Adrenal gland (tissue), 19 donors: ENCODE measurements around the gene TRPV5. TPM values are rescaled to one million over a fixed set of nuclear protein-coding genes. Genes with fewer than 3 reads are reported as not detected.
"Not testable (repeated sequence)": the region's sequence is repeated elsewhere in the genome, so short reads cannot be mapped to it uniquely, and the experiment has no call there.

Source experiments
- DNase-seq, 7 donors: peaks; one replicate each; pipeline ENCODE4 v3.0.0-alpha.2; 2019 to 2020
- H3K27ac ChIP-seq, 5 donors: fragments of 200-600 bp; sonication (generic) in 4 of 5; 1 replicate in 3 of 5; 2 replicates in 2 of 5; pipeline versions ENCODE4 v1.5.1 to v1.8.0; 2016 to 2020; ENCODE audit warnings: mild to moderate bottlenecking in 1 of 5
- H3K27me3 ChIP-seq: fragments of 200-600 bp; 2 replicates; pipeline ENCODE4 v1.8.0; 2021
- H3K36me3 ChIP-seq, 2 donors: fragments of 200-600 bp; replicated peaks in 1 of 2; 1 replicate in 1 of 2; 2 replicates in 1 of 2; pipeline versions ENCODE4 v1.5.1 to v1.8.0; 2018 to 2022
- H3K4me1 ChIP-seq, 2 donors: fragments of 200-600 bp; replicated peaks in 1 of 2; 1 replicate in 1 of 2; 2 replicates in 1 of 2; pipeline versions ENCODE4 v1.5.1 to v1.8.0; 2018 to 2021
- H3K4me3 ChIP-seq, 4 donors: fragments of 200-600 bp; sonication (generic) in 3 of 4; one replicate each; pipeline ENCODE4 v1.5.1; 2016 to 2018
- H3K9me3 ChIP-seq, 3 donors: fragments of 200-600 bp; sonication (generic) in 1 of 3; replicated peaks in 1 of 3; 1 replicate in 2 of 3; 2 replicates in 1 of 3; pipeline versions ENCODE4 v1.5.1 to v1.8.0; 2016 to 2021
- CTCF ChIP-seq, 6 experiments: fragments of 450-650 bp in 4 of 6; fragments of 200-600 bp in 2 of 6; sonication (generic) in 1 of 6; IDR thresholded peaks; 1 replicate in 5 of 6; 2 replicates in 1 of 6; pipeline versions ENCODE4 v1.5.1 to v1.8.0; 2016 to 2021; ENCODE audit warnings: antibody characterized with exemption in 6 of 6, mild to moderate bottlenecking in 2 of 6, moderate library complexity in 1 of 6
- POLR2A ChIP-seq, 2 donors: fragments of 450-650 bp; IDR thresholded peaks; one replicate each; pipeline ENCODE4 v1.6.1; 2017; ENCODE audit warnings: antibody characterized with exemption in 2 of 2, mild to moderate bottlenecking in 2 of 2, moderate library complexity in 1 of 2
- WGBS, 4 donors: extraction: QIAGEN DNeasy Blood & Tissue Kit in 2 of 4; methylation state at CpG; one replicate each; pipeline versions ENCODE4 v1.1.5 to v1.1.7; 2013 to 2017; 5-methylcytosine and 5-hydroxymethylcytosine counted together
- intact Hi-C, 2 donors: fragments of 100-400 bp; cut with DNase I; formaldehyde crosslinking; loops; one replicate each; pipeline versions ENCODE4 v1.14.1 to v1.15.0; 2022 to 2023
- long read RNA-seq, 10 donors: library from polyadenylated mRNA in 3 of 10; unstranded in 2 of 10; stranded (forward) in 1 of 10; transcript quantifications; one replicate each; pipeline ENCODE4 v2.0.0 and lab custom pipeline, GENCODE V29; 2021 to 2026
- polyA plus RNA-seq, 3 donors: library from polyadenylated mRNA; stranded (reverse); fragments of 200-250 nt in 2 of 3; fragments of 350-450 nt in 1 of 3; fragmentation: Illumina TruSeq in 1 of 3; extraction: RNeasy Lipid Tissue Mini Kit (QIAGEN cat#74804) in 1 of 3; gene quantifications; one replicate each; pipeline ENCODE4 v1.2.3, GENCODE V29; 2013 to 2014
- total RNA-seq, 9 donors: library from RNA; depleted of rRNA in 4 of 9; stranded (reverse); fragments of >200 nt in 4 of 9; fragments of 120-200 nt in 1 of 9; fragmentation: NEBNext Ultra II Directional in 1 of 9; extraction: Animal tissue kit (Norgen Biotek cat#: 25700) in 1 of 9; gene quantifications; one replicate each; pipeline versions ENCODE4 v1.1.0 to v1.2.4, GENCODE V29; 2013 to 2023
- donor health status: healthy with polysubstance abuse.
- donor health status: Bipolar disorder and iron deficiency.
- donor health status: DM: yes; HTN: yes; CAD: no.
- donor health status: DM: no; HTN: no; CAD: no.
- donor health status: DM: no; HTN: no; CAD: no.
- donor health status: DM: yes; HTN: yes; CAD: no.

The TRPV5 gene
- total RNA-seq = not detected
- polyA plus RNA-seq = not detected
- long read RNA-seq, donor 1 = 0 reads
- long read RNA-seq, donor 2 = 0 reads
- long read RNA-seq, donor 3 = 0 reads
- long read RNA-seq, donor 4 = 0 reads
- long read RNA-seq, donor 5 = 0 reads
- long read RNA-seq, donor 6 = 0 reads
- long read RNA-seq, donor 7 = 0 reads
- long read RNA-seq, donor 8 = 0 reads
- long read RNA-seq, donor 9 = 0 reads
- long read RNA-seq, donor 10 = 0 reads

DNA sequence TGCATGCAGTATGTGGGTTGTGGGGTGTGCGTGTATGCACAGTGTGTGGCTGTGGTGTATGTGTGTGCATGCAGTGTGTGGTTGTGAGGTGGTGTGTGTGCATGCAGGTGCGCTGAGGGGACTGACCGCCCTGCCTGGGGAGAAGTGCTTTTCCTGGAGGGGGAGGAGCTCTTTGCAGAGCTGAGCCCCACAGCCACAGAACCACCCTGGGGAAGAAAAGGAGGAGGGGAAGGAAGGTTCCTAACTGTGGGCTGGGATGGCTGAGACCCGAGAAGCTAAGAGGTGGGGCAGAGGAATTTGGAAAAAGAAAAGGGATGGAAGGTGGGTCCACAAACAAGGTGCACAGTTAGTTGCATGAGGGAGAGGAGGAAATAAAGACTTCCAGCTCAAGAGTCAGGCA, at the start of gene TRPV5:
Gene TRPV5, minus strand, starts transcription at position 123 of the 400 bp plus-strand sequence. CDS start 287 bp downstream, outside the sequence.
- Histone ChIP-seq H3K27ac (no peak within 1 kb of the TSS), H3K27me3 (no peaks in the 10 kb centered on the region), H3K4me1 (no peaks in the 10 kb centered on the region), H3K4me3 (no peak within 1 kb of the TSS), H3K36me3 (no peaks in the 10 kb centered on the region), H3K9me3 (no peaks in the 10 kb centered on the region)
- intact Hi-C loops = no loop called here
- 67 to 84% (median 72%) methylated on average over 4 of the region's 4 CpGs for WGBS, 4 donors
- DNase-seq = no peak
- TF ChIP-seq CTCF (IDR thresholded peaks at IDR 0.05) (no peak), POLR2A (IDR thresholded peaks at IDR 0.05) (no peak)

GRCh38 chr7:142978402-142978801, 44.9 kb upstream of the TRPV5 start:
- H3K27me3 ChIP-seq, DNase-seq, H3K36me3 ChIP-seq, H3K9me3 ChIP-seq, H3K27ac ChIP-seq, intact Hi-C loops, H3K4me1 ChIP-seq, H3K4me3 ChIP-seq: not testable (repeated sequence)
- WGBS, 4 donors = 75 to 79% (median 78%) methylated on average over 4 of the region's 4 CpGs

- TF ChIP-seq POLR2A (IDR thresholded peaks at IDR 0.05) = no peak
- no peak for TF ChIP-seq CTCF (IDR thresholded peaks at IDR 0.05)
- Histone ChIP-seq H3K27ac (no peak overlapping the region), H3K4me3 (no peak overlapping the region), H3K4me1 (no peaks in the 10 kb centered on the region), H3K27me3 (no peaks in the 10 kb centered on the region), H3K9me3 (no peaks in the 10 kb centered on the region), H3K36me3 (no peaks in the 10 kb centered on the region)
- intact Hi-C loops = no loop called here
- 66 to 84% (median 74%) methylated on average over 3 of the region's 3 CpGs for WGBS, 4 donors
- no peak for DNase-seq
Observed at GRCh38 chr7:142974626-142975025, 41.1 kb upstream of the TRPV5 start.

DNA sequence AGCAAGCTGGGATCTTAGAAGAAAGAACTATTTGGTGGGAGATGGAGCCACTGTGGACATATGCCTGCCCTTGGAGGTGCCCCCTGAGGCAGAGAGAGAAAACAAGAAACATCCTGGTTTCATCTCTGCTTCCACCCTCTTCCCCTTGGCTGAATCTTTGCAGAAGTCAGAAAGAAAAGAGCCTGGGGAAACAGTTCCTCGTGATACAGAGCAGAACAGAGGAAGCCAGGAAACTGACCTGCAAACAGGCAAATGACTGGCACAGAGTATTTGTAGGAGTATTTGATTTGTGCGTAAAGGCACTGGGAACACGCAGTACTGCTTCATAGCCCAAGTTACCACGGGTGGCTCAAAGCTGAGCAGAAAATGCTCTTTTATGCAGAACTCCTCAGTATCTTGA, 35.6 kb upstream of the TRPV5 start:
- no peak overlapping the region for H3K4me3 ChIP-seq
- intact Hi-C loops = no loop called here
- no peaks in the 10 kb centered on the region for H3K9me3 ChIP-seq
- no peaks in the 10 kb centered on the region for H3K4me1 ChIP-seq
- no peak for TF ChIP-seq CTCF (IDR thresholded peaks at IDR 0.05)
- no peak for TF ChIP-seq POLR2A (IDR thresholded peaks at IDR 0.05)
- DNase-seq = no peak
- no peak overlapping the region for H3K27ac ChIP-seq
- 55 to 65% (median 61%) methylated on average over 4 of the region's 4 CpGs for WGBS, 4 donors
- H3K36me3 ChIP-seq = no peaks in the 10 kb centered on the region
- H3K27me3 ChIP-seq = no peaks in the 10 kb centered on the region

DNA sequence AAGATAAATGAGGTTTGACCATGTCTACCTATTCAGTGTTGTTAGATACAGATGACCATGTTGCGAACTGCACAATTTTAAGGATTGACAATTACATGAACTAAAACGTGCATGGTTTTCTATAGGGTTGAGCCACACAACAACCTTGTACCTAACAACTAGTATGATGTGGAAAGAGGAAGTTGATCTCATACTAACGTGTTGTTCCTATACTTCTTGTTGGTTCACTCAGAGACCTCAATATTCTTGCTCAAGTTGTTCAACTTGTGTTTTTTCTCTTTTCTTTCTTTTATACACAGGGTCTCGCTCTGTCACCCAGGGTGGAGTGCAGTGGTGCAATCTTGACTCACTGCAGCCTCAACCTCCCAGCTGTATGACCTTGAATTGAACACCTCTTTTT, 34.7 kb upstream of the TRPV5 start:
- H3K9me3 ChIP-seq = no peaks in the 10 kb centered on the region
- no peaks in the 10 kb centered on the region for H3K4me1 ChIP-seq
- H3K4me3 ChIP-seq = no peak overlapping the region
- no peak for DNase-seq
- 70 to 77% (median 74%) methylated on average over 4 of the region's 4 CpGs for WGBS, 4 donors
- no peak overlapping the region for H3K27ac ChIP-seq
- TF ChIP-seq POLR2A (IDR thresholded peaks at IDR 0.05) = no peak
- TF ChIP-seq CTCF (IDR thresholded peaks at IDR 0.05) = no peak
- H3K36me3 ChIP-seq = no peaks in the 10 kb centered on the region
- H3K27me3 ChIP-seq = no peaks in the 10 kb centered on the region
- intact Hi-C loops = no loop called here
